ENCODE results near the gene ALKBH5. TPM values are rescaled to one million over a fixed set of nuclear protein-coding genes. Genes with fewer than 3 reads are reported as not detected.

The ALKBH5 gene
- total RNA-seq, 1 experiment from 2014 or later, result 69.5 TPM

GRCh38 chr17:18191236-18191667 is 7.6 kb downstream of the ALKBH5 start:
- ChIA-PET CTCF (interaction anchor here (0.6 to 1.8 kb wide), 2 partner anchors 13 to 49 kb away, joined by 3 to 6 read pairs; no protein-coding TSS in a partner anchor), POLR2A (interaction anchor here (4.4 kb wide), 1 partner anchor 8 kb away, joined by 32 read pairs; the partner anchor contains the start of gene ALKBH5)
- Mint-ChIP-seq H3K4me1 (ENCODE audit: insufficient read depth, unreplicated experiment) (peaks cover 29% of the 10 kb centered on the region), H3K27ac (ENCODE audit: low read depth, unreplicated experiment) (peak overlapping the region; percentile 0), H3K4me3 (ENCODE audit: unreplicated experiment) (no peak overlapping the region), H3K27me3 (ENCODE audit: insufficient read depth, unreplicated experiment) (no peaks in the 10 kb centered on the region), H3K9me3 (ENCODE audit: unreplicated experiment) (no peaks in the 10 kb centered on the region), H3K36me3 (ENCODE audit: insufficient read depth, unreplicated experiment) (peaks cover 58% of the 10 kb centered on the region)
- intact Hi-C loops (cut with micrococcal nuclease), result no loop called here
- no peak for TF ChIP-seq CTCF (IDR thresholded peaks at IDR 0.05; ENCODE audit: unreplicated experiment)
- no TSS peak for BruUV-seq (replicated peaks)
- no peak for DNase-seq (ENCODE audit: unreplicated experiment)

GRCh38 chr17:18191967-18192366 is 8.3 kb downstream of the ALKBH5 start:
- BruUV-seq (replicated peaks), result no TSS peak
- peak; percentile 8 for TF ChIP-seq CTCF (IDR thresholded peaks at IDR 0.05; ENCODE audit: unreplicated experiment)
- ChIA-PET POLR2A (interaction anchor here (0.6 to 4.4 kb wide), 2 partner anchors 9 to 753 kb away, joined by 3 to 32 read pairs; partner anchors contain the start of gene ALKBH5), CTCF (interaction anchor here (1.8 kb wide), 1 partner anchor 50 kb away, joined by 6 read pairs; no protein-coding TSS in a partner anchor)
- Mint-ChIP-seq H3K4me3 (ENCODE audit: unreplicated experiment) (no peak overlapping the region), H3K27me3 (ENCODE audit: insufficient read depth, unreplicated experiment) (no peaks in the 10 kb centered on the region), H3K36me3 (ENCODE audit: insufficient read depth, unreplicated experiment) (peaks cover 65% of the 10 kb centered on the region), H3K4me1 (ENCODE audit: insufficient read depth, unreplicated experiment) (peaks cover 21% of the 10 kb centered on the region), H3K9me3 (ENCODE audit: unreplicated experiment) (no peaks in the 10 kb centered on the region), H3K27ac (ENCODE audit: low read depth, unreplicated experiment) (no peak overlapping the region)
- no peak for DNase-seq (ENCODE audit: unreplicated experiment)
- intact Hi-C loops (cut with micrococcal nuclease), result no loop called here

GRCh38 chr17:18194394-18194793 is 10.8 kb downstream of the ALKBH5 start:
- Mint-ChIP-seq H3K4me3 (ENCODE audit: unreplicated experiment) (no peak overlapping the region), H3K9me3 (ENCODE audit: unreplicated experiment) (no peaks in the 10 kb centered on the region), H3K36me3 (ENCODE audit: insufficient read depth, unreplicated experiment) (peaks cover 62% of the 10 kb centered on the region), H3K27me3 (ENCODE audit: insufficient read depth, unreplicated experiment) (no peaks in the 10 kb centered on the region), H3K4me1 (ENCODE audit: insufficient read depth, unreplicated experiment) (peaks cover 5% of the 10 kb centered on the region), H3K27ac (ENCODE audit: low read depth, unreplicated experiment) (no peak overlapping the region)
- POLR2A ChIA-PET, result interaction anchor here (4.4 kb wide), 1 partner anchor 12 kb away, joined by 32 read pairs; the partner anchor contains the start of gene ALKBH5
- CTCF ChIA-PET, result no interaction called here
- TF ChIP-seq CTCF (IDR thresholded peaks at IDR 0.05; ENCODE audit: unreplicated experiment), result no peak
- intact Hi-C loops (cut with micrococcal nuclease), result no loop called here
- no peak for DNase-seq (ENCODE audit: unreplicated experiment)
- no TSS peak for BruUV-seq (replicated peaks)

- no TSS peak for BruUV-seq (replicated peaks)
- CTCF ChIA-PET, result no interaction called here
- H3K27ac Mint-ChIP-seq (ENCODE audit: low read depth, unreplicated experiment), result no peak overlapping the region
Measured at GRCh38 chr17:18194804-18195203, 11.2 kb downstream of the ALKBH5 start.

More at GRCh38 chr17:18194804-18195203, 11.2 kb downstream of the ALKBH5 start:
- Mint-ChIP-seq H3K4me1 (ENCODE audit: insufficient read depth, unreplicated experiment) (peaks cover 5% of the 10 kb centered on the region), H3K36me3 (ENCODE audit: insufficient read depth, unreplicated experiment) (peaks cover 62% of the 10 kb centered on the region), H3K9me3 (ENCODE audit: unreplicated experiment) (no peaks in the 10 kb centered on the region), H3K27me3 (ENCODE audit: insufficient read depth, unreplicated experiment) (no peaks in the 10 kb centered on the region), H3K4me3 (ENCODE audit: unreplicated experiment) (no peak overlapping the region)
- no peak for DNase-seq (ENCODE audit: unreplicated experiment)
- intact Hi-C loops (cut with micrococcal nuclease), result no loop called here
- TF ChIP-seq CTCF (IDR thresholded peaks at IDR 0.05; ENCODE audit: unreplicated experiment), result no peak
- POLR2A ChIA-PET, result interaction anchor here (4.4 kb wide), 1 partner anchor 12 kb away, joined by 32 read pairs; the partner anchor contains the start of gene ALKBH5
